Measurements from ENCODE around the gene KCNK1.
"Not testable (repeated sequence)": the region's sequence is repeated elsewhere in the genome, so short reads cannot be mapped to it uniquely, and the experiment has no call there.

The KCNK1 gene

DNA sequence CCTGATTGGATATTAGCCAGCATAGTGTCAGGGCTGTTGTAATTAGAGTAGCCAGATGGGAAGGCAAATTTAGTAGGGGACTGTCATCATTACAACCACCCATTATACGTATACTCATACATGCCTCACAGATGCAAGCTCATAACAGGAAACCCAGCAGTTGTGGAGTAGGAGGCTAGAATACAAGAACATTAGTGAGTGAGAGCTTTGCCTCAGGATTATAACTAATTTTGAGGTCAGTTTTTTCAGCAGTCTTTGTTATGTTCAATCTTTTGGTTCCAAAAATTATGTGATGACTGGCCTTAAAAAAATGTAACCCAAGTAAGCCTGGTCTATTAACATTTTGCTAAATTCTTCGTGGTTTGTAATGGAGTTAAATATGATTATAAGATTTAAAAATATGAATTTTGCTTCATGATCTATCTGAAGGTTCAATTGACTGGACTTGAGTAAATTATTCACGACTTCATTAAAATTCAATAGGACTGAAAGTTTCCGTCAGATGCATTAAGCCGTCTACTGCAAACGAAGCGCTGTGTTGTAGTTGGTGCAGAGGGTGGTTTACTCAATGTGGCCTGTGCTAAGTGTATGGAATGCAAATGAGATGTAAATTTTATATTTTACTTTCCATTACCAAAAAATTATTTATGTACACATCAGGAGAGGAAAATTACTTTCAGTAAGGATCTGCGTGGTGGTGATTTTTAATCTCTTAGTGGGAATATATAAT is 48.8 kb downstream of the KCNK1 start:
- H3K9me3 ChIP-seq (ENCODE audit: control insufficient read depth, low read length): no peaks in the 10 kb centered on the region
- H3K4me1 ChIP-seq (ENCODE audit: control insufficient read depth, insufficient read depth, low read length, poor library complexity, severe bottlenecking): no peaks in the 10 kb centered on the region
- no peak for DNase-seq
- no peak overlapping the region for H3K4me3 ChIP-seq (ENCODE audit: insufficient read depth, low read depth, low read length, poor library complexity, severe bottlenecking)
- H3K27ac ChIP-seq (ENCODE audit: insufficient read depth, low read length, poor library complexity, severe bottlenecking): no peak overlapping the region
- no peaks in the 10 kb centered on the region for H3K36me3 ChIP-seq (ENCODE audit: control insufficient read depth, insufficient read depth, low read length)
- H3K27me3 ChIP-seq (replicated peaks; ENCODE audit: control insufficient read depth, insufficient read depth, low read length, poor library complexity, severe bottlenecking): no peaks in the 10 kb centered on the region

DNA sequence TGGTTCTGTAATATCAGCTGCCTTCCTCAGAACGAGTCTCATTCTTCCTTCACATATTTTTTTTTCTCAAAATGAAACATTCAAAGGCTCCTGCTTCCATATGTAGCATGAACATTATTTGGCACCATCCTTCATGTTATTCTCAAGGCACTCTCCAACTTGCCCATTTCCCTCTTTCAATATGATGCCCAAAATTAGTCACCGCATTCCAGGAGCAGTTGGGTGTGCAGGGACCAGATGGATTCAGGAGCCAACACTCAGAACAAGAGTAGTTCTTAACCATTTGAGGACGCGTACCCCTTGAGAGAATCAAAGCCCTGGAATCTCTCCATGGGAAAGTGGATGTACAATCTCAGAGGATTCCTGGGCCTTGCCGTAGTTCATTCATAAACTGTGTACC is 50.3 kb downstream of the KCNK1 start:
- Histone ChIP-seq H3K27ac (ENCODE audit: insufficient read depth, low read length, poor library complexity, severe bottlenecking) (no peak overlapping the region), H3K27me3 (replicated peaks; ENCODE audit: control insufficient read depth, insufficient read depth, low read length, poor library complexity, severe bottlenecking) (no peaks in the 10 kb centered on the region), H3K4me1 (ENCODE audit: control insufficient read depth, insufficient read depth, low read length, poor library complexity, severe bottlenecking) (no peaks in the 10 kb centered on the region), H3K4me3 (ENCODE audit: insufficient read depth, low read depth, low read length, poor library complexity, severe bottlenecking) (no peak overlapping the region), H3K9me3 (ENCODE audit: control insufficient read depth, low read length) (no peaks in the 10 kb centered on the region), H3K36me3 (ENCODE audit: control insufficient read depth, insufficient read depth, low read length) (no peaks in the 10 kb centered on the region)
- no peak for DNase-seq

DNA sequence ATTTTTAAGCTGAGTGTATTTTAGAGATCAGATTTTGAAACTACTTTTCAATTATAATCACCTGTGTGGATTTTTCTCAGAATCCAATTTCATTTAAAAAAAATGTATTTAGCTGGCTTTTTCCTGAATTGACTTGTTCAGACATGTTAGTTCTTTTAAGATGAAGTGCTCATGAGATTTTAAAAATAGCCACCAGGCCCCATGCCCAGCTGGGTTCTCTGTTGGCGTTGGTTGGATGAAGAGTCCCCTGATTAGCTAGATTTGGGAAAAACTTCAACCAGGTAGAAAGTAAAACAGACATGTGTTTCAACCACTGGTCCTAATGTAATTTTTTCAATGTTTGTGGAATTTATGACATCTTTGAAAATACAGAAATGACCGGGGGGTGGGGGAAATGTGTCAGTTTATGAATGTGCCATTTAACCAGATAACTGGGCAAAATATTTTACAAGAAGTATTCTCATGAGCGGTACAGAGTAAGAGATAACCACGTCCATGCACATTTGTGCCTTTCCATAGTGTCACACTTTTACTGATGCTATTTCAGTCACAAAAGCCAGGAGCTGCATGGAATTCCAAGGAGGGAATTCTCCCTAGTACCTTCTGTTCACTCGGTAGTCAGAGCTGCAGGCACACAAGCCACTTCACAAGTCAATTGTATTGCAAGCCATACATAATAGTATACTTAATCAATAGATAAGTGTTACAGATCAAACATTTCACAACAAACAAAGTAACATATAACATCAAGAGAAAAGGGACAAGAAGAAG is 51.1 kb downstream of the KCNK1 start:
- Histone ChIP-seq H3K4me1 (ENCODE audit: control insufficient read depth, insufficient read depth, low read length, poor library complexity, severe bottlenecking) (no peaks in the 10 kb centered on the region), H3K9me3 (ENCODE audit: control insufficient read depth, low read length) (no peaks in the 10 kb centered on the region), H3K27ac (ENCODE audit: insufficient read depth, low read length, poor library complexity, severe bottlenecking) (no peak overlapping the region), H3K36me3 (ENCODE audit: control insufficient read depth, insufficient read depth, low read length) (no peaks in the 10 kb centered on the region), H3K27me3 (replicated peaks; ENCODE audit: control insufficient read depth, insufficient read depth, low read length, poor library complexity, severe bottlenecking) (no peaks in the 10 kb centered on the region), H3K4me3 (ENCODE audit: insufficient read depth, low read depth, low read length, poor library complexity, severe bottlenecking) (no peak overlapping the region)
- DNase-seq: no peak

DNA sequence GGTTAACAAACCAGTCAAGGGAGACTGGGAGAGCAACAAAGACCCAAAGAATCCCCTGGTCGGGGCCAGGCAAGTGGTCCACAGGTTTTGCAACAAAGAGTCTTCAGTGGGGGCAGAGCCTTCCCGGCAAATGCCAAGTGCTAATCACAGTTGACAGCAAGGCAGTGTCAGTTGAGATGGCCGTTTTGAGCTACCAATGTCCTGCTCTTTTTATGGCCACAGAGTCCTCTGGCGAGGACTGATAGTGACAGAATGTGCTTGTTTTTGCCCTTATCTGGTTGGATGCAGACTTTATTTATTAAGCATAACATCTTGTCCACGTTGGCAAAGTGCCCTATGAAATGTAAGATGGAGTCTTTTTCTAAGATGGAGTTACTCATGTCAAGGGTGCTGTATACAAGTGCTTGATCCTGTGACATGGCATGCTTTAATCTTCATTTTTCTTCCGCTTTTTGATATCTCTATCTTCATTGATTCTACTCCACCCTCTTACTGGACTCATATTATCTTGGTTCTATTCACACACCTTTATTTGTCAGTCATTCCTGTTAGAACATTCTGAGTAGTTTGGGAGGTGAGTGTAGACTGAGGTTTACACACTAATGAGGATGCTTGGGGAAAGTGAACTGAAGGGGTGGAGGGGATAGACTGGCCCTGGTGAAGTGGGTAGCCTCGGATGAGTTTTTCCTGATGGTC is 51.8 kb downstream of the KCNK1 start:
- Histone ChIP-seq H3K27ac (ENCODE audit: insufficient read depth, low read length, poor library complexity, severe bottlenecking) (no peak overlapping the region), H3K4me3 (ENCODE audit: insufficient read depth, low read depth, low read length, poor library complexity, severe bottlenecking) (no peak overlapping the region), H3K27me3 (replicated peaks; ENCODE audit: control insufficient read depth, insufficient read depth, low read length, poor library complexity, severe bottlenecking) (no peaks in the 10 kb centered on the region), H3K9me3 (ENCODE audit: control insufficient read depth, low read length) (no peaks in the 10 kb centered on the region), H3K36me3 (ENCODE audit: control insufficient read depth, insufficient read depth, low read length) (no peaks in the 10 kb centered on the region), H3K4me1 (ENCODE audit: control insufficient read depth, insufficient read depth, low read length, poor library complexity, severe bottlenecking) (no peaks in the 10 kb centered on the region)
- DNase-seq: no peak

DNA sequence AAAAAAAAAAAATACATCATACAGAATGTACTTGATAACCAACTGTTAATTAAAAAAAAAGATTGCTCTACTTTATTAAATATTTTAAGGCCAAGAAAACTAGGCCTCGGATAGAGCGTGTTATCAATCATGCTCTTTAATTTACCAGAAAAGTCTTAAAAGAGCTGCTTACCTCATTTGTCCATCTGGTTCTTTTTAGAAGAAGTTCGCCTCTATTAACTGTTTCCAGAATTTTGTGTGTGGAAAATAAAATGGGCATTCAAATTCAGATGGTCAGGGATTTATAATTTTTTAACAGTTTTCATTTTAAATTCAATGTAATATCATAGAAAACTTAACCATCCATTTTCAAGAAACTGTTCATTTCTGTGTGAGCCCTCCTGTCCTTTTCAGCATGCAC is 53.8 kb downstream of the KCNK1 start:
- Histone ChIP-seq H3K9me3 (ENCODE audit: control insufficient read depth, low read length) (no peaks in the 10 kb centered on the region), H3K4me1 (ENCODE audit: control insufficient read depth, insufficient read depth, low read length, poor library complexity, severe bottlenecking) (no peaks in the 10 kb centered on the region), H3K36me3 (ENCODE audit: control insufficient read depth, insufficient read depth, low read length) (no peaks in the 10 kb centered on the region), H3K4me3 (ENCODE audit: insufficient read depth, low read depth, low read length, poor library complexity, severe bottlenecking) (no peak overlapping the region), H3K27me3 (replicated peaks; ENCODE audit: control insufficient read depth, insufficient read depth, low read length, poor library complexity, severe bottlenecking) (no peaks in the 10 kb centered on the region), H3K27ac (ENCODE audit: insufficient read depth, low read length, poor library complexity, severe bottlenecking) (no peak overlapping the region)
- no peak for DNase-seq

DNA sequence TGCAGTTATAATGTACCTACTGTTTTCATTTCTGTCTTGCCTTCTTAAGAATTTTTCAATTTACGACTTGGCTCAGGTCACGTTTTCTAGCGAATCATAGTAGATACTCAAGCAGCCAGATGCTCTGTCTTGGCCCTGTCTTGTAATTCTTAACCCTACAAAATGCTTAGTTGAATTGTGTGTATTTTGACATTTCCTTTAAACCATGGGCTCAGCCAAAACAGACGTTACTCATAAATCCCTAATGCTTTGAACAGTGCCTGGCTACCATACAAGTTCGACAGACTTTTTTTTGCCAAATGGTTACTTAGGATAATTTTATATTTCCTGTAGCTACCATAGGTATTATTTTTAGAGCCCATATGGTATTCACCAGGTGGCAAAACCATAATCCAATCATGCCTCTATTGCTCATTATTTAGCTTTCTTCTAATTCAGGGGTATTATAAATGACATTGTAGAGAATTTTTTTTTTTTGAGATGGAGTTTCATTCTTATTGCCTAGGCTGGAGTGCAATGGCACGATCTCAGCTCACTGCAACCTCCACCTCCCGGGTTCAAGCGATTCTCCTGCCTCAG is 54.3 kb downstream of the KCNK1 start:
- no peak overlapping the region for H3K4me3 ChIP-seq (ENCODE audit: insufficient read depth, low read depth, low read length, poor library complexity, severe bottlenecking)
- no peaks in the 10 kb centered on the region for H3K36me3 ChIP-seq (ENCODE audit: control insufficient read depth, insufficient read depth, low read length)
- H3K27ac ChIP-seq (ENCODE audit: insufficient read depth, low read length, poor library complexity, severe bottlenecking): no peak overlapping the region
- no peak for DNase-seq
- H3K27me3 ChIP-seq (replicated peaks; ENCODE audit: control insufficient read depth, insufficient read depth, low read length, poor library complexity, severe bottlenecking): no peaks in the 10 kb centered on the region
- no peaks in the 10 kb centered on the region for H3K4me1 ChIP-seq (ENCODE audit: control insufficient read depth, insufficient read depth, low read length, poor library complexity, severe bottlenecking)
- H3K9me3 ChIP-seq (ENCODE audit: control insufficient read depth, low read length): no peaks in the 10 kb centered on the region

DNA sequence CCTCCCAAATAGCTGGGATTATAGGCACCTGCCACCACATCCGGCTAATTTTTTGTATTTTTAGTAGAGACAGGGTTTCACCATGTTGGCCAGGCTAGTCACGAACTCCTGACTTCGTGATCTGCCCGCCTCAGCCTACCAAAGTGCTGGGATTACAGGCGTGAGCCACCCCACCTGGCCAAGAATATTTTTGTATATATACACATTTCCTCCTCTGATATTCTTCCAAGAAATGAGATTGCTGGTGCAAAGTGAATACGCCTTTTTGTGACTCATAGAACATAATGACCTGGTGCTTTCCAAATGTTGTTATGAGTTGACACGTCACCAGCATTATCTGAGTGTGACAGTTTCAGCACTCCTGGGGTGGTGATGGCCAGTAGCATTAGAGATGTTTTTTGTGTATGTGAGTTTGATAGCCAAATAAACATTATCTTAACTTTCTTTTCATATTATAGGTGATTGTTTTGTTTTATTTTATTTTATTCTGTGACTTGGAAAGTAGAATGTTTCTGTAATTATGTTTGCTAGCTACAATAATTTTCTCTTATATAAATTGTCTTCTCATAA is 54.9 kb downstream of the KCNK1 start:
- Histone ChIP-seq H3K36me3 (ENCODE audit: control insufficient read depth, insufficient read depth, low read length) (no peaks in the 10 kb centered on the region), H3K4me1 (ENCODE audit: control insufficient read depth, insufficient read depth, low read length, poor library complexity, severe bottlenecking) (no peaks in the 10 kb centered on the region), H3K9me3 (ENCODE audit: control insufficient read depth, low read length) (no peaks in the 10 kb centered on the region), H3K4me3 (ENCODE audit: insufficient read depth, low read depth, low read length, poor library complexity, severe bottlenecking) (no peak overlapping the region), H3K27ac (ENCODE audit: insufficient read depth, low read length, poor library complexity, severe bottlenecking) (no peak overlapping the region), H3K27me3 (replicated peaks; ENCODE audit: control insufficient read depth, insufficient read depth, low read length, poor library complexity, severe bottlenecking) (no peaks in the 10 kb centered on the region)
- no peak for DNase-seq

DNA sequence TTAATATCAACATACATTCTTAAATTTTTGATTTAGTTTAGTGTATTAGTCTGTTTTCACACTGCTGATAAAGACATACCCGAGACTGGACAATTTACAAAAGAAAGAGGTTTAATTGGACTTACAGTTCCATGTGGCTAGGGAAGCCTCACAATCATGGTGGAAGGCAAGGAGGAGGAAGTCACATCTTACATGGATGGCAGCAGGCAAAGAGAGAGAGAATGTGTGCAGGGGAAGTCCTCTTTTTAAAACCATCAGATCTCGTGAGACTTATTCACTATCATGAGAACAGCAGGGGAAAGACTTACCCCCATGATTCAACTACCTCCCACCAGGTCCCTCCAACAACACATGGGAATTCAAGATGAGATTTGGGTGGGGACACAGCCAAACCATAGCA is 56.5 kb downstream of the KCNK1 start:
- not testable (repeated sequence) for H3K36me3 ChIP-seq (ENCODE audit: control insufficient read depth, insufficient read depth, low read length); H3K4me1 ChIP-seq (ENCODE audit: control insufficient read depth, insufficient read depth, low read length, poor library complexity, severe bottlenecking); H3K9me3 ChIP-seq (ENCODE audit: control insufficient read depth, low read length); H3K27me3 ChIP-seq (replicated peaks; ENCODE audit: control insufficient read depth, insufficient read depth, low read length, poor library complexity, severe bottlenecking); DNase-seq; H3K4me3 ChIP-seq (ENCODE audit: insufficient read depth, low read depth, low read length, poor library complexity, severe bottlenecking); H3K27ac ChIP-seq (ENCODE audit: insufficient read depth, low read length, poor library complexity, severe bottlenecking)

DNA sequence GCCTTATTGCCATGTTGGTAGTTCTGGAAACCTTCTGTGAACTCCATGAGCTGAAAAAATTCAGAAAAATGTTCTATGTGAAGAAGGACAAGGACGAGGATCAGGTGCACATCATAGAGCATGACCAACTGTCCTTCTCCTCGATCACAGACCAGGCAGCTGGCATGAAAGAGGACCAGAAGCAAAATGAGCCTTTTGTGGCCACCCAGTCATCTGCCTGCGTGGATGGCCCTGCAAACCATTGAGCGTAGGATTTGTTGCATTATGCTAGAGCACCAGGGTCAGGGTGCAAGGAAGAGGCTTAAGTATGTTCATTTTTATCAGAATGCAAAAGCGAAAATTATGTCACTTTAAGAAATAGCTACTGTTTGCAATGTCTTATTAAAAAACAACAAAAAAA is 57.4 kb downstream of the KCNK1 start:
- no peaks in the 10 kb centered on the region for H3K9me3 ChIP-seq (ENCODE audit: control insufficient read depth, low read length)
- H3K4me1 ChIP-seq (ENCODE audit: control insufficient read depth, insufficient read depth, low read length, poor library complexity, severe bottlenecking): no peaks in the 10 kb centered on the region
- H3K27me3 ChIP-seq (replicated peaks; ENCODE audit: control insufficient read depth, insufficient read depth, low read length, poor library complexity, severe bottlenecking): no peaks in the 10 kb centered on the region
- no peak overlapping the region for H3K4me3 ChIP-seq (ENCODE audit: insufficient read depth, low read depth, low read length, poor library complexity, severe bottlenecking)
- no peaks in the 10 kb centered on the region for H3K36me3 ChIP-seq (ENCODE audit: control insufficient read depth, insufficient read depth, low read length)
- DNase-seq: no peak
- H3K27ac ChIP-seq (ENCODE audit: insufficient read depth, low read length, poor library complexity, severe bottlenecking): no peak overlapping the region
